ENCODE results near the gene RHBDL1. TPM values are rescaled to one million over a fixed set of nuclear protein-coding genes. Genes with fewer than 3 reads are reported as not detected.

Gene RHBDL1
- total and polyA plus RNA-seq, 4 donors: 0.35 to 0.84 (median 0.70) TPM

- Histone ChIP-seq H3K27me3 (ENCODE audit: control insufficient read depth in 4 of 4, insufficient read depth in 4 of 4, low read length in 3 of 4) (no peaks in the 10 kb centered on the region), H3K4me3 (ENCODE audit: low read depth in 1 of 3, low read length in 3 of 3) (no peak overlapping the region), H3K36me3 (ENCODE audit: control insufficient read depth in 4 of 4, insufficient read depth in 3 of 4, low read depth in 1 of 4, low read length in 3 of 4) (peaks cover 0 to 7% (median 0%) of the 10 kb centered on the region in 4 donors), H3K9ac (ENCODE audit: low read depth in 1 of 2, low read length in 2 of 2) (no peak overlapping the region), H3K27ac (ENCODE audit: low read depth in 1 of 2, low read length in 2 of 2) (no peak overlapping the region), H3K4me1 (ENCODE audit: control insufficient read depth in 4 of 4, insufficient read depth in 4 of 4, low read length in 3 of 4) (peaks cover 20 to 40% (median 30%) of the 10 kb centered on the region in 4 donors), H3K9me3 (ENCODE audit: control insufficient read depth in 4 of 4, low read length in 3 of 4) (no peaks in the 10 kb centered on the region)
- no peak for TF ChIP-seq ZBTB33 (IDR thresholded peaks at IDR 0.05)
- no peak for TF ChIP-seq EGR1 (IDR thresholded peaks at IDR 0.05; ENCODE audit: low read depth in 2 of 2)
- TF ChIP-seq GABPA (IDR thresholded peaks at IDR 0.05 in 1 of 2, conservative IDR thresholded peaks at IDR 0.05 in 1 of 2): no peak
- no peak for TF ChIP-seq HNF4G (IDR thresholded peaks at IDR 0.05)
- no peak for TF ChIP-seq SP1 (IDR thresholded peaks at IDR 0.05)
- no peak for TF ChIP-seq HNF4A (conservative IDR thresholded peaks at IDR 0.05)
- TF ChIP-seq FOXA2 (IDR thresholded peaks at IDR 0.05): no peak
- no peak for TF ChIP-seq FOXA1 (IDR thresholded peaks at IDR 0.05)
- TF ChIP-seq NR2F2 (IDR thresholded peaks at IDR 0.05): no peak
- TF ChIP-seq REST (IDR thresholded peaks at IDR 0.05): no peak
- no peak for TF ChIP-seq TAF1 (conservative IDR thresholded peaks at IDR 0.05)
- no peak for TF ChIP-seq RAD21 (IDR thresholded peaks at IDR 0.05)
- TF ChIP-seq YY1 (IDR thresholded peaks at IDR 0.05): no peak
- TF ChIP-seq CTCF (IDR thresholded peaks at IDR 0.05; ENCODE audit: low read depth, low read length, missing input control): no peak
- TF ChIP-seq JUND (IDR thresholded peaks at IDR 0.05): no peak
- TF ChIP-seq MAX (IDR thresholded peaks at IDR 0.05): no peak
- no peak for TF ChIP-seq RXRA (IDR thresholded peaks at IDR 0.05)
- TF ChIP-seq ATF3 (IDR thresholded peaks at IDR 0.05): no peak
- DNase-seq (ENCODE audit: low spot score): no peak
- WGBS: 91% methylated on average over 7 of the region's 7 CpGs
Measured at GRCh38 chr16:634996-635395, 40.5 kb upstream of the RHBDL1 start.

All from liver (tissue), 9 donors.